ENCODE data around the gene FGF12. TPM values are rescaled to one million over a fixed set of nuclear protein-coding genes. Genes with fewer than 3 reads are reported as not detected.

FGF12 gene
- total and polyA plus RNA-seq, 2 experiments from 2014 or later, result 6.0 to 14.3 TPM

DNA sequence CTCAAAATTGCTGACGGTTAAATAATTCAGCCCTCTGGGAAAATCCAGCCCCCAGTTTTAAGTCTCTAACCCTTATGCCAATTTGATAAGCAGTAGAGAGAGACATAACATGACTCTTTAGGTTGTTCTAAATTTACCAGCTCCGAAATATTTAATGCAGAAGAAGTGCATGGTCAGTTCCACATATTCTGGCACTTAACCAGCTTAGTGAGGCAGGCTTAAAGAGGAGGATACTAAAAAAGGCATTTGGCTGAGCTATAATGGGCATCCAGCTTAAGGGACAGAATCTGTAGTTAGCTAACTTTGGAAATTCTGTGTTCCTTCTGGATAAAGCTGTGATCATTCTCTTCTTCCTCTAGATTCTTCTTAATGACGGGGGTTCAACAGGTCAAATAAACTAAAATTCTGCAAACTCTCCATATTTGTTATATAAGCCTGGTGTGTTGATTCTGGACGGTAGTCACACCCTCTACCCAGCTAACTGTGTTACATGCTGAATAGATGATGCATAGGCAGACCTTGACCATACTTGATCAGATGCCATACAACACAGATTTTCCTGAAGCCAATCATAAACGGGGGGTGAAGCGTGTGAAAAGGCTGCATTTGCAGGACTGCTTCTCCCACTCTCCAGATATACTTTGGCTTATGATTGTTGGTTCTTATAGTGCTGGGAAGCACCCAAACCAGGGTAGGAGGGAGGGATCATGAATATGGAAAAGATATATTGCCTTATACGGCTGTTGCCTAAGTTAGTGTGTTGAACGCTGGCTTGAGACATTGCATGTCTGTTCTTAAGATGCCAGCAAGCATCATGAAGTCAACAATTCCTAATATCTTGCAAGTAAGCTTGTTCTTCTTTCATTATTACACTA lies 118.4 kb downstream of the FGF12 start:
- no peaks in the 10 kb centered on the region for H3K9me2 ChIP-seq (ENCODE audit: insufficient read depth)
- H3K27me3 Mint-ChIP-seq (ENCODE audit: insufficient read depth, low read depth, poor library complexity), result no peaks in the 10 kb centered on the region
- DNase-seq (ENCODE audit: low spot score), result no peak
- H3K4me3 ChIP-seq, result no peak overlapping the region
- no peak overlapping the region for H3K4me3 Mint-ChIP-seq
- no peak overlapping the region for H2AFZ ChIP-seq
- H3K4me2 ChIP-seq, result no peak overlapping the region
- H3K4me1 Mint-ChIP-seq, result no peaks in the 10 kb centered on the region
- H3K36me3 Mint-ChIP-seq (ENCODE audit: low read depth), result no peaks in the 10 kb centered on the region
- no peaks in the 10 kb centered on the region for H3K36me3 ChIP-seq (ENCODE audit: insufficient read depth)
- no peak for ATAC-seq
- no peaks in the 10 kb centered on the region for H3K79me2 ChIP-seq (replicated peaks; ENCODE audit: insufficient read depth)
- no peak overlapping the region for H3K27ac ChIP-seq (ENCODE audit: low read depth)
- no peaks in the 10 kb centered on the region for H3K4me1 ChIP-seq (ENCODE audit: insufficient read depth)
- H3K27ac Mint-ChIP-seq, result no peak overlapping the region
- H3K9me3 Mint-ChIP-seq, result peaks cover 5% of the 10 kb centered on the region
- no peaks in the 10 kb centered on the region for H3K27me3 ChIP-seq (ENCODE audit: insufficient read depth)
- no peaks in the 10 kb centered on the region for H3F3A ChIP-seq (replicated peaks; ENCODE audit: low read depth)
- no peaks in the 10 kb centered on the region for H4K20me1 ChIP-seq (replicated peaks; ENCODE audit: insufficient read depth)
- TF ChIP-seq NANOG (IDR thresholded peaks at IDR 0.05; ENCODE audit: borderline replicate concordance), result no peak
- TF ChIP-seq JUNB (IDR thresholded peaks at IDR 0.05; ENCODE audit: unreplicated experiment), result no peak
- no peak for TF ChIP-seq CREB1 (CRISPR knock-in tag; IDR thresholded peaks at IDR 0.05; ENCODE audit: low read depth)
- TF ChIP-seq EZH2phosphoT487 (IDR thresholded peaks at IDR 0.05; ENCODE audit: unreplicated experiment), result no peak
- TF ChIP-seq CTCF (conservative IDR thresholded peaks at IDR 0.05; ENCODE audit: low read depth in 2 of 2), result no peak
- TF ChIP-seq ZNF114 (CRISPR knock-in tag; IDR thresholded peaks at IDR 0.05), result no peak
- TF ChIP-seq, protein P1, sequence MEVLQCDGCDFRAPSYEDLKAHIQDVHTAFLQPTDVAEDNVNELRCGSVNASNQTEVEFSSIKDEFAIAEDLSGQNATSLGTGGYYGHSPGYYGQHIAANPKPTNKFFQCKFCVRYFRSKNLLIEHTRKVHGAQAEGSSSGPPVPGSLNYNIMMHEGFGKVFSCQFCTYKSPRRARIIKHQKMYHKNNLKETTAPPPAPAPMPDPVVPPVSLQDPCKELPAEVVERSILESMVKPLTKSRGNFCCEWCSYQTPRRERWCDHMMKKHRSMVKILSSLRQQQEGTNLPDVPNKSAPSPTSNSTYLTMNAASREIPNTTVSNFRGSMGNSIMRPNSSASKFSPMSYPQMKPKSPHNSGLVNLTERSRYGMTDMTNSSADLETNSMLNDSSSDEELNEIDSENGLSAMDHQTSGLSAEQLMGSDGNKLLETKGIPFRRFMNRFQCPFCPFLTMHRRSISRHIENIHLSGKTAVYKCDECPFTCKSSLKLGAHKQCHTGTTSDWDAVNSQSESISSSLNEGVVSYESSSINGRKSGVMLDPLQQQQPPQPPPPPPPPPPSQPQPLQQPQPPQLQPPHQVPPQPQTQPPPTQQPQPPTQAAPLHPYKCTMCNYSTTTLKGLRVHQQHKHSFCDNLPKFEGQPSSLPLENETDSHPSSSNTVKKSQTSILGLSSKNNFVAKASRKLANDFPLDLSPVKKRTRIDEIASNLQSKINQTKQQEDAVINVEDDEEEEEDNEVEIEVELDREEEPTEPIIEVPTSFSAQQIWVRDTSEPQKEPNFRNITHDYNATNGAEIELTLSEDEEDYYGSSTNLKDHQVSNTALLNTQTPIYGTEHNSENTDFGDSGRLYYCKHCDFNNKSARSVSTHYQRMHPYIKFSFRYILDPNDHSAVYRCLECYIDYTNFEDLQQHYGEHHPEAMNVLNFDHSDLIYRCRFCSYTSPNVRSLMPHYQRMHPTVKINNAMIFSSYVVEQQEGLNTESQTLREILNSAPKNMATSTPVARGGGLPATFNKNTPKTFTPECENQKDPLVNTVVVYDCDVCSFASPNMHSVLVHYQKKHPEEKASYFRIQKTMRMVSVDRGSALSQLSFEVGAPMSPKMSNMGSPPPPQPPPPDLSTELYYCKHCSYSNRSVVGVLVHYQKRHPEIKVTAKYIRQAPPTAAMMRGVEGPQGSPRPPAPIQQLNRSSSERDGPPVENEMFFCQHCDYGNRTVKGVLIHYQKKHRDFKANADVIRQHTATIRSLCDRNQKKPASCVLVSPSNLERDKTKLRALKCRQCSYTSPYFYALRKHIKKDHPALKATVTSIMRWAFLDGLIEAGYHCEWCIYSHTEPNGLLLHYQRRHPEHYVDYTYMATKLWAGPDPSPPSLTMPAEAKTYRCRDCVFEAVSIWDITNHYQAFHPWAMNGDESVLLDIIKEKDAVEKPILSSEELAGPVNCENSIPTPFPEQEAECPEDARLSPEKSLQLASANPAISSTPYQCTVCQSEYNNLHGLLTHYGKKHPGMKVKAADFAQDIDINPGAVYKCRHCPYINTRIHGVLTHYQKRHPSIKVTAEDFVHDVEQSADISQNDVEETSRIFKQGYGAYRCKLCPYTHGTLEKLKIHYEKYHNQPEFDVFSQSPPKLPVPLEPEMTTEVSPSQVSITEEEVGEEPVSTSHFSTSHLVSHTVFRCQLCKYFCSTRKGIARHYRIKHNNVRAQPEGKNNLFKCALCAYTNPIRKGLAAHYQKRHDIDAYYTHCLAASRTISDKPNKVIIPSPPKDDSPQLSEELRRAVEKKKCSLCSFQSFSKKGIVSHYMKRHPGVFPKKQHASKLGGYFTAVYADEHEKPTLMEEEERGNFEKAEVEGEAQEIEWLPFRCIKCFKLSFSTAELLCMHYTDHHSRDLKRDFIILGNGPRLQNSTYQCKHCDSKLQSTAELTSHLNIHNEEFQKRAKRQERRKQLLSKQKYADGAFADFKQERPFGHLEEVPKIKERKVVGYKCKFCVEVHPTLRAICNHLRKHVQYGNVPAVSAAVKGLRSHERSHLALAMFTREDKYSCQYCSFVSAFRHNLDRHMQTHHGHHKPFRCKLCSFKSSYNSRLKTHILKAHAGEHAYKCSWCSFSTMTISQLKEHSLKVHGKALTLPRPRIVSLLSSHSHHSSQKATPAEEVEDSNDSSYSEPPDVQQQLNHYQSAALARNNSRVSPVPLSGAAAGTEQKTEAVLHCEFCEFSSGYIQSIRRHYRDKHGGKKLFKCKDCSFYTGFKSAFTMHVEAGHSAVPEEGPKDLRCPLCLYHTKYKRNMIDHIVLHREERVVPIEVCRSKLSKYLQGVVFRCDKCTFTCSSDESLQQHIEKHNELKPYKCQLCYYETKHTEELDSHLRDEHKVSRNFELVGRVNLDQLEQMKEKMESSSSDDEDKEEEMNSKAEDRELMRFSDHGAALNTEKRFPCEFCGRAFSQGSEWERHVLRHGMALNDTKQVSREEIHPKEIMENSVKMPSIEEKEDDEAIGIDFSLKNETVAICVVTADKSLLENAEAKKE (CRISPR knock-in tag; IDR thresholded peaks at IDR 0.05), result no peak
- no peak for TF ChIP-seq EZH2 (IDR thresholded peaks at IDR 0.05; ENCODE audit: low read depth, unreplicated experiment)
- TF ChIP-seq ETS1 (IDR thresholded peaks at IDR 0.05), result no peak
- TF ChIP-seq POLR2AphosphoS5 (IDR thresholded peaks at IDR 0.05; ENCODE audit: low read depth), result no peak
- TF ChIP-seq, protein P2, sequence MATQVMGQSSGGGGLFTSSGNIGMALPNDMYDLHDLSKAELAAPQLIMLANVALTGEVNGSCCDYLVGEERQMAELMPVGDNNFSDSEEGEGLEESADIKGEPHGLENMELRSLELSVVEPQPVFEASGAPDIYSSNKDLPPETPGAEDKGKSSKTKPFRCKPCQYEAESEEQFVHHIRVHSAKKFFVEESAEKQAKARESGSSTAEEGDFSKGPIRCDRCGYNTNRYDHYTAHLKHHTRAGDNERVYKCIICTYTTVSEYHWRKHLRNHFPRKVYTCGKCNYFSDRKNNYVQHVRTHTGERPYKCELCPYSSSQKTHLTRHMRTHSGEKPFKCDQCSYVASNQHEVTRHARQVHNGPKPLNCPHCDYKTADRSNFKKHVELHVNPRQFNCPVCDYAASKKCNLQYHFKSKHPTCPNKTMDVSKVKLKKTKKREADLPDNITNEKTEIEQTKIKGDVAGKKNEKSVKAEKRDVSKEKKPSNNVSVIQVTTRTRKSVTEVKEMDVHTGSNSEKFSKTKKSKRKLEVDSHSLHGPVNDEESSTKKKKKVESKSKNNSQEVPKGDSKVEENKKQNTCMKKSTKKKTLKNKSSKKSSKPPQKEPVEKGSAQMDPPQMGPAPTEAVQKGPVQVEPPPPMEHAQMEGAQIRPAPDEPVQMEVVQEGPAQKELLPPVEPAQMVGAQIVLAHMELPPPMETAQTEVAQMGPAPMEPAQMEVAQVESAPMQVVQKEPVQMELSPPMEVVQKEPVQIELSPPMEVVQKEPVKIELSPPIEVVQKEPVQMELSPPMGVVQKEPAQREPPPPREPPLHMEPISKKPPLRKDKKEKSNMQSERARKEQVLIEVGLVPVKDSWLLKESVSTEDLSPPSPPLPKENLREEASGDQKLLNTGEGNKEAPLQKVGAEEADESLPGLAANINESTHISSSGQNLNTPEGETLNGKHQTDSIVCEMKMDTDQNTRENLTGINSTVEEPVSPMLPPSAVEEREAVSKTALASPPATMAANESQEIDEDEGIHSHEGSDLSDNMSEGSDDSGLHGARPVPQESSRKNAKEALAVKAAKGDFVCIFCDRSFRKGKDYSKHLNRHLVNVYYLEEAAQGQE (IDR thresholded peaks at IDR 0.05; ENCODE audit: unreplicated experiment), result no peak
- no peak for TF ChIP-seq STAT1 (IDR thresholded peaks at IDR 0.05; ENCODE audit: unreplicated experiment)
- TF ChIP-seq ZNF331 (CRISPR knock-in tag; IDR thresholded peaks at IDR 0.05; ENCODE audit: low read depth), result no peak
